Calu3 (cell line): ENCODE measurements around the gene RTL10. TPM values are rescaled to one million over a fixed set of nuclear protein-coding genes. Genes with fewer than 3 reads are reported as not detected.

Source experiments
- BruUV-seq: library from RNA; stranded (reverse); fragments of 400-500 nt; replicated peaks from 2 replicates; lab custom pipeline; 2021; lab: Mats Ljungman, UMichigan
- CTCF ChIA-PET: fragments of 300-600 bp; sonication (Branson Sonifier 250); formaldehyde crosslinking; loops from one replicate; lab custom pipeline; 2022; ENCODE audit warnings: antibody characterized with exemption; lab: Charles Lee
- DNase-seq: peaks from one replicate; pipeline ENCODE4 v3.0.0; 2022
- H3K27ac Mint-ChIP-seq: one replicate; pipeline ENCODE4 v1.8.0; 2022; ENCODE audit warnings: mixed read lengths; ENCODE audit not compliant: unreplicated experiment
- H3K27me3 Mint-ChIP-seq: one replicate; pipeline ENCODE4 v1.8.0; 2022; ENCODE audit warnings: mixed read lengths; ENCODE audit not compliant: unreplicated experiment
- H3K36me3 Mint-ChIP-seq: one replicate; pipeline ENCODE4 v1.8.0; 2022; ENCODE audit warnings: mild to moderate bottlenecking, moderate library complexity, mixed read lengths; ENCODE audit not compliant: insufficient read depth, unreplicated experiment
- H3K4me1 Mint-ChIP-seq: one replicate; pipeline ENCODE4 v1.8.0; 2022; ENCODE audit warnings: mild to moderate bottlenecking, low read depth, mixed read lengths; ENCODE audit not compliant: unreplicated experiment
- H3K4me3 Mint-ChIP-seq: one replicate; pipeline ENCODE4 v1.8.0; 2022; ENCODE audit warnings: mild to moderate bottlenecking, low read depth, moderate library complexity, mixed read lengths; ENCODE audit not compliant: unreplicated experiment
- H3K9me3 Mint-ChIP-seq: one replicate; pipeline ENCODE4 v1.8.0; 2022; ENCODE audit warnings: low read depth, mixed read lengths; ENCODE audit not compliant: unreplicated experiment
- intact Hi-C: fragments of 100-400 bp; cut with micrococcal nuclease; formaldehyde crosslinking; loops from one replicate; pipeline ENCODE4 v1.10.0; 2022; ENCODE audit not compliant: unreplicated experiment
- total RNA-seq: library from RNA; stranded (reverse); gene quantifications from 2 replicates; pipeline ENCODE4 v1.2.3, GENCODE V29; 2022
- TF ChIP-seq, protein P1 (sequence below): fragments of 200-600 bp; IDR thresholded peaks from one replicate; pipeline ENCODE4 v1.8.0; 2022; ENCODE audit warnings: antibody characterized with exemption; ENCODE audit not compliant: unreplicated experiment

Gene RTL10
- total RNA-seq, 1 experiment from 2014 or later, result 26.2 TPM

DNA sequence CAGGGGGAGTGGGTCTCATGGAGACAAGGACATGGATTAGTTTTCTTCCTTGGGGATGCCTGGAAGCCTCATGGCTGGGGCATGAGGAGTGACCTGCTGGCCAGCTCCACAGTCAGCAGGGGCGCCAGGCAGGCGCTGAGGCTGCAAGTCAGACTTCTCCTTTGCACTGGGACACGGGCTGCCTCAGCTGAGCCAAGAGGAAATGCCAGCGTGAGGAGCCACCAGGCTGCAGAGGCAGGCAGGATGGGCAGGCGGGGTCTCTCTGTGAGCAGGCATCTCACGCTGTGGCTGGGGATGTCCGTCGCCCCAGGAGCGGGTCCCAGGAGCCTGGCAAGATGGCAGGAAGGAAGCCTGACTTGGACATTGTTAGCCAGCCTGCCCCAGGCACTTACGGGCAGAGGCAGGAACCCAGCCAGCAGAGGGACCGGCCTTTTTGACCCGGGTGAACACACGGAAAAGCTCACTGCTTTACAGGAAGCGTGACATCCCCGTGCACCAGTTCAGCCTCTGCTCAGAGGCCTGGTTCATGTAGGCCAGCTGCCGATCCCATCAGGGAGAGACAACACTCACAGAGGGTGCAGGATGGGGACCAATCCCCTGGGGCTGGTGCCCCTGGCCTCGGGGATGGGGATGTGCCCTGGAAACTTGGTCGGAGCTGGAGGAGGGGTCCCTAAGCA lies 10.2 kb downstream of the RTL10 start:
- no peaks in the 10 kb centered on the region for H3K9me3 Mint-ChIP-seq
- DNase-seq, result no peak
- peaks cover 27% of the 10 kb centered on the region for H3K36me3 Mint-ChIP-seq
- no peak overlapping the region for H3K4me3 Mint-ChIP-seq
- H3K4me1 Mint-ChIP-seq, result peaks cover 50% of the 10 kb centered on the region
- no peaks in the 10 kb centered on the region for H3K27me3 Mint-ChIP-seq
- no peak overlapping the region for H3K27ac Mint-ChIP-seq
- TF ChIP-seq, protein P1, sequence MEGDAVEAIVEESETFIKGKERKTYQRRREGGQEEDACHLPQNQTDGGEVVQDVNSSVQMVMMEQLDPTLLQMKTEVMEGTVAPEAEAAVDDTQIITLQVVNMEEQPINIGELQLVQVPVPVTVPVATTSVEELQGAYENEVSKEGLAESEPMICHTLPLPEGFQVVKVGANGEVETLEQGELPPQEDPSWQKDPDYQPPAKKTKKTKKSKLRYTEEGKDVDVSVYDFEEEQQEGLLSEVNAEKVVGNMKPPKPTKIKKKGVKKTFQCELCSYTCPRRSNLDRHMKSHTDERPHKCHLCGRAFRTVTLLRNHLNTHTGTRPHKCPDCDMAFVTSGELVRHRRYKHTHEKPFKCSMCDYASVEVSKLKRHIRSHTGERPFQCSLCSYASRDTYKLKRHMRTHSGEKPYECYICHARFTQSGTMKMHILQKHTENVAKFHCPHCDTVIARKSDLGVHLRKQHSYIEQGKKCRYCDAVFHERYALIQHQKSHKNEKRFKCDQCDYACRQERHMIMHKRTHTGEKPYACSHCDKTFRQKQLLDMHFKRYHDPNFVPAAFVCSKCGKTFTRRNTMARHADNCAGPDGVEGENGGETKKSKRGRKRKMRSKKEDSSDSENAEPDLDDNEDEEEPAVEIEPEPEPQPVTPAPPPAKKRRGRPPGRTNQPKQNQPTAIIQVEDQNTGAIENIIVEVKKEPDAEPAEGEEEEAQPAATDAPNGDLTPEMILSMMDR, result no peak
- intact Hi-C loops, result no loop called here
- BruUV-seq, result no TSS peak
- CTCF ChIA-PET, result interaction anchor here (0.6 kb wide), 1 partner anchor 871 kb away, joined by 5 read pairs; no protein-coding TSS in a partner anchor

DNA sequence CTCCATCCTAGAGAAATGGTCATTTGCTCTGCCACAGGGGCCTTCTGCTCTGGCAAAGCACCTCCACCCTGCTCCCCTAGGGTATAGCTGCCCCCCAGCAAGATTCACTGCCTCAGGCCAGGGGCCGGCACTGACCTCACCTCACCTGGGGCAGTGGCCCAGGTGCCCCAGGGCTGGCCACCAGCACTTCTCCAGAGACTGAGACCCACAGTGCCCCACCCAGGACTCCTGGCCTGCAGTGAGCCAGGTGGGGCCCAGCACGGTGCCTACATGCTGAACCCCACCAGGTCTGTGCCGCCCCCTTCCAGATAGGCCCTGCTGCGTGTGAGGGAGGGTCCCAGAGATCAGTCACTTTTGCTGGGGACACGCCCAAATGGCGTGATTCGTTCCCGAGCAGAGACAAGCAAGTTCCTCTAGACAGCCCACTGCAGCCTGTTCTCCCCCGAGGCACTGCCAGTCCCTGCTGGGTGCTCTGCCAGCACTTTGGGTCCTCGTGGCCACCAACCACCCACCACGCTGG lies 10.8 kb downstream of the RTL10 start:
- TF ChIP-seq, protein P1, result no peak

DNA sequence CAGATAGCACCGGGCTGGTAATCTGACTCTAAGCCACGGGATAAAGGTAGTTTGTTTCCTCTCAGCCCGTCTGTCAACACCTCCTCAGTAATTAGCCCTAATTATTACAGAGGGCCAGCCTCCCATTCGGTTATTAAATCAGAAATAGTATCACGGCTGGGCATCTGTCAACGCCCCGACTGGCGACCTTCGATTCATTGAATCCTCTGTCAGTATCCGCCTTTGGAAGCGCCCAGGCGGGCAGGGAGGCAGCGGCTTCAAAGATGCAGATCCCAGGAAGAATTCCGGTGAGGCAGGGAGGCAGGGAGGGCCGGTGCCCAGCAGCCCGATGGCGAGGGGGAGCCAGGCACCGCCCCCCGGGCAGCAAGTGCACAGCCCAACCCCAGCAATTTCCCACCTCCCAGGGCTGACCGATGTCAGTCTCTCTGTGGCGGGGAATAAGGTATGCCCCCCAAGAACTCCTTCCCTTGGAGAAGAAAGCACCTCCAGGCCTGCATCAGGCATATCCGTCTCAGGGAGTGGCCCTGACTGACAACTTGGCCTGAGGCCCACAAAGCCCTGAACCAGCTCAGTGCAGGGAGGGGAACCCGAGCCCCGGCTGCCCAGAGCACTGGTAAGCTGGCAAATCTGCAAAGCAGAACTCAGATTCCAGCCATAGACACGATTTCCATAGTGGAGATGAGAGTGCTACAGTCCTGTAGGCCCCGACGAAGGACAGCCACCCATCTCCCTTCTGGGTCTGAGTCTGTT lies 11.4 kb downstream of the RTL10 start:
- H3K36me3 Mint-ChIP-seq, result peaks cover 20% of the 10 kb centered on the region
- no peak overlapping the region for H3K27ac Mint-ChIP-seq
- no TSS peak for BruUV-seq
- CTCF ChIA-PET, result no interaction called here
- H3K4me1 Mint-ChIP-seq, result peaks cover 39% of the 10 kb centered on the region
- H3K27me3 Mint-ChIP-seq, result no peaks in the 10 kb centered on the region
- TF ChIP-seq, protein P1, result no peak
- DNase-seq, result no peak
- intact Hi-C loops, result no loop called here
- H3K4me3 Mint-ChIP-seq, result no peak overlapping the region
- H3K9me3 Mint-ChIP-seq, result no peaks in the 10 kb centered on the region

More for the DNA sequence above, 10.8 kb downstream of the RTL10 start:
- H3K4me1 Mint-ChIP-seq, result peaks cover 45% of the 10 kb centered on the region
- CTCF ChIA-PET, result interaction anchor here (0.6 kb wide), 1 partner anchor 871 kb away, joined by 5 read pairs; no protein-coding TSS in a partner anchor
- no peaks in the 10 kb centered on the region for H3K27me3 Mint-ChIP-seq
- DNase-seq, result no peak
- H3K4me3 Mint-ChIP-seq, result no peak overlapping the region
- H3K9me3 Mint-ChIP-seq, result no peaks in the 10 kb centered on the region
- peaks cover 27% of the 10 kb centered on the region for H3K36me3 Mint-ChIP-seq
- BruUV-seq, result no TSS peak
- no peak overlapping the region for H3K27ac Mint-ChIP-seq
- intact Hi-C loops, result no loop called here

DNA sequence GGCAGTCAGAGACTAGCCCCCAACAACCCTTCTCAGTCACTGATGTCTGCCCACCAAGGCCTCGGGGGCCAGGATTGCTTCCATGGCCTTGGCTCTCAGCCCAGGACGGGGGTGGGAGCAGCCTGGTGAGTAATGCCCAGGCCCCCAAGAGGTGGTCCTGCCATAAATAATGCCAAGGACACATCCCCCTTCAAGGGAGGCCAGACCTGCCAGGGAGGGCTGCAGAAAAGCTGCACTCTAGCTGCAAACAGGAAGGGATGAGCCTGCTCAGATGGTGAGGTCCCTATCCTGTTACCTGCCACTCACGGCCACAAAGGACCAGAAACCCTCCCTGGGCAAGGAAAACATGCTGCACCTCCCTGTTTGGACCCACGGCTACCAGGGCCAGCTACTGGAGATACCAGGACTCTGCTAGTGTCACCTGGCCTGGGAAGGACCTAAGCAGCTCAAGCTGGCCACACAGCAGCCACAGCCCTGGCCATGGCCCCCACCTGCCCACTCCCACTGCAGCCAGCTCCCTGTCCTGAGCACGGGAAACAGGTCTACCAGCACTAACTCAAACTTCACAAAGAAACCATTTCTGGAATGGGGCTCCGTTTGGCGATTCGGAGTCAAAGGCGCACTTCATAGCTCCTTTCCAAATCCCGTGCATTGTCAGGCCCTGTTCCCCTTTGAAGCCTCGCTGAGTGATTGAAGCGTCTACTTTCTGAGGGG lies 12.1 kb downstream of the RTL10 start:
- TF ChIP-seq, protein P1, result no peak
- CTCF ChIA-PET, result no interaction called here
- no peak for DNase-seq
- Mint-ChIP-seq H3K9me3 (no peaks in the 10 kb centered on the region), H3K36me3 (peaks cover 13% of the 10 kb centered on the region), H3K4me3 (no peak overlapping the region), H3K27ac (no peak overlapping the region), H3K4me1 (peaks cover 32% of the 10 kb centered on the region), H3K27me3 (no peaks in the 10 kb centered on the region)
- no TSS peak for BruUV-seq
- intact Hi-C loops, result no loop called here
